GM18907 (cell line): ENCODE results near the gene WFDC6.
"Not testable (repeated sequence)": the region's sequence is repeated elsewhere in the genome, so short reads cannot be mapped to it uniquely, and the experiment has no call there.

ENCODE experiments used
- ATAC-seq: cut with Tn5 transposase; IDR thresholded peaks from one replicate; pipeline ENCODE4 v1.9.1; 2021; ENCODE audit warnings: mild to moderate bottlenecking, moderate library complexity; ENCODE audit not compliant: unreplicated experiment

Gene WFDC6

GRCh38 chr20:45539382-45539781 lies at the start of gene WFDC6:
Gene WFDC6, minus strand, starts transcription at chr20:45539482. Its CDS starts 75 bp downstream, at chr20:45539407.
- ATAC-seq, result no peak

- no peak for ATAC-seq
Observed at GRCh38 chr20:45588800-45589199, 49.5 kb upstream of the WFDC6 start.

- not testable (repeated sequence) for ATAC-seq
Observed at GRCh38 chr20:45585986-45586385, 46.7 kb upstream of the WFDC6 start.

GRCh38 chr20:45584294-45584693 lies 45.0 kb upstream of the WFDC6 start:
- ATAC-seq, result not testable (repeated sequence)

GRCh38 chr20:45583502-45583901 lies 44.2 kb upstream of the WFDC6 start:
- no peak for ATAC-seq

GRCh38 chr20:45581702-45582101 lies 42.4 kb upstream of the WFDC6 start:
- ATAC-seq, result no peak

GRCh38 chr20:45579184-45579583 lies 39.9 kb upstream of the WFDC6 start, which contains the start of gene WFDC8:
Gene WFDC8, minus strand, starts transcription at chr20:45579284. Its CDS starts 37 bp downstream, at chr20:45579247.
- no peak for ATAC-seq

GRCh38 chr20:45578231-45578630 lies 38.9 kb upstream of the WFDC6 start:
- no peak for ATAC-seq

GRCh38 chr20:45576995-45577394 lies 37.7 kb upstream of the WFDC6 start:
- ATAC-seq, result no peak

GRCh38 chr20:45575931-45576330 lies 36.6 kb upstream of the WFDC6 start:
- no peak for ATAC-seq

- not testable (repeated sequence) for ATAC-seq
Observed at GRCh38 chr20:45569650-45570049, 30.4 kb upstream of the WFDC6 start.

- no peak for ATAC-seq
Observed at GRCh38 chr20:45564760-45565276, 25.5 kb upstream of the WFDC6 start.

GRCh38 chr20:45555198-45555597 lies 15.9 kb upstream of the WFDC6 start:
- ATAC-seq, result no peak

- no peak for ATAC-seq
Observed at GRCh38 chr20:45552456-45552855, 13.2 kb upstream of the WFDC6 start.

- no peak for ATAC-seq
Observed at GRCh38 chr20:45550765-45551164, 11.5 kb upstream of the WFDC6 start.

GRCh38 chr20:45548410-45548809 lies 9.1 kb upstream of the WFDC6 start:
- no peak for ATAC-seq

- ATAC-seq, result no peak
Observed at GRCh38 chr20:45547206-45547770, 8.0 kb upstream of the WFDC6 start, which contains the start of gene EPPIN. Gene EPPIN, minus strand, starts transcription at chr20:45547401. Its CDS starts 44 bp downstream, at chr20:45547357.

GRCh38 chr20:45545754-45546453 lies 6.6 kb upstream of the WFDC6 start:
- ATAC-seq, result no peak

- no peak for ATAC-seq
Observed at GRCh38 chr20:45545351-45545750, 6.1 kb upstream of the WFDC6 start.

- no peak for ATAC-seq
Observed at GRCh38 chr20:45538209-45538799, 978 bp downstream of the WFDC6 start.

GRCh38 chr20:45527294-45527693 lies 12.0 kb downstream of the WFDC6 start:
- ATAC-seq, result no peak

- no peak for ATAC-seq
Observed at GRCh38 chr20:45523821-45524220, 15.5 kb downstream of the WFDC6 start.
